ENCODE measurements around the gene LDLRAD4.

The LDLRAD4 gene

DNA sequence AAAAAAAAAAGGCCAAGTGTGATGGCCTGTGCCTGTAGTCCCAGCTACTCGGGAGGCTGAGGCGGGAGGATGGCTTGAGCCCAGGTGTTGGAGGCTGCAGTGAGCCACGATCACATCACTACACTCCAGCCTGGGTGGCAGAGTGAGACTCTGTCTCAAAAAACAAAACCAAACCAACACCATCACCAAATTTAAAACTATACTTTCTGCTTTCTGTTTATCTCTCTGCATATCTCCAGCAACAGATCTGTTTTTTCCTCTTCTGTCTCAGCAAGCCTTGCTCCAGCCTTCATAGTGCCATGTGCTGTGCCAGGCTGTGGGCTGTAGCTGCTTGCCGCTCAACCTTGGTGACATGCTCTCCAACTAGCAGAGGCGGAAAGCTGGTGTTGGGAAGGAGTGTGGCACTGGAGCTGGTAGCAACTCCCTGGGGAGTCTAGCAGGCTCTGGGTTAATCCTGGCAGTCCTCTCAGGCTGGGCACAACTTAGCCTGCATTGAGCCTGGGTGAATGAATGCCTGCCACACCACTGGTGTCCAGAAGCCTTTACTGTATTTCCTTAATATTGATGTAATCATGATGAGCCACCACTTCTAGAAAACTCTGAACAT, 204.1 kb downstream of the LDLRAD4 start:
- FAIRE-seq (no peak), DNase-seq (ENCODE audit: insufficient read length, low spot score) (no peak)
- TF ChIP-seq PAX5 (IDR thresholded peaks at IDR 0.05; ENCODE audit: insufficient read depth, low read length, severe bottlenecking) (no peak), TAF1 (IDR thresholded peaks at IDR 0.05; ENCODE audit: low read depth, low read length) (no peak), SPI1 (IDR thresholded peaks at IDR 0.05; ENCODE audit: low read depth, low read length) (no peak), POLR2A (IDR thresholded peaks at IDR 0.05; ENCODE audit: low read depth, low read length) (no peak), POU2F2 (IDR thresholded peaks at IDR 0.05; ENCODE audit: low read depth, low read length) (no peak), POLR2AphosphoS5 (IDR thresholded peaks at IDR 0.05; ENCODE audit: low read depth, low read length) (no peak)

GRCh38 chr18:13423352-13423751, 204.8 kb downstream of the LDLRAD4 start:
- TF ChIP-seq PAX5 (IDR thresholded peaks at IDR 0.05; ENCODE audit: insufficient read depth, low read length, severe bottlenecking) (no peak), POLR2AphosphoS5 (IDR thresholded peaks at IDR 0.05; ENCODE audit: low read depth, low read length) (no peak), TAF1 (IDR thresholded peaks at IDR 0.05; ENCODE audit: low read depth, low read length) (no peak), SPI1 (IDR thresholded peaks at IDR 0.05; ENCODE audit: low read depth, low read length) (no peak), POLR2A (IDR thresholded peaks at IDR 0.05; ENCODE audit: low read depth, low read length) (no peak), POU2F2 (IDR thresholded peaks at IDR 0.05; ENCODE audit: low read depth, low read length) (no peak)
- FAIRE-seq = no peak
- DNase-seq (ENCODE audit: insufficient read length, low spot score) = no peak

GRCh38 chr18:13424363-13424762, 205.8 kb downstream of the LDLRAD4 start:
- DNase-seq (ENCODE audit: insufficient read length, low spot score) (no peak), FAIRE-seq (no peak)
- TF ChIP-seq POLR2AphosphoS5 (IDR thresholded peaks at IDR 0.05; ENCODE audit: low read depth, low read length) (no peak), POU2F2 (IDR thresholded peaks at IDR 0.05; ENCODE audit: low read depth, low read length) (no peak), TAF1 (IDR thresholded peaks at IDR 0.05; ENCODE audit: low read depth, low read length) (no peak), PAX5 (IDR thresholded peaks at IDR 0.05; ENCODE audit: insufficient read depth, low read length, severe bottlenecking) (no peak), SPI1 (IDR thresholded peaks at IDR 0.05; ENCODE audit: low read depth, low read length) (no peak), POLR2A (IDR thresholded peaks at IDR 0.05; ENCODE audit: low read depth, low read length) (no peak)

- DNase-seq (ENCODE audit: insufficient read length, low spot score) = no peak
- no peak for FAIRE-seq
- no peak for TF ChIP-seq POLR2AphosphoS5 (IDR thresholded peaks at IDR 0.05; ENCODE audit: low read depth, low read length)
- no peak for TF ChIP-seq TAF1 (IDR thresholded peaks at IDR 0.05; ENCODE audit: low read depth, low read length)
- TF ChIP-seq POLR2A (IDR thresholded peaks at IDR 0.05; ENCODE audit: low read depth, low read length) = no peak
- TF ChIP-seq SPI1 (IDR thresholded peaks at IDR 0.05; ENCODE audit: low read depth, low read length) = no peak
- no peak for TF ChIP-seq POU2F2 (IDR thresholded peaks at IDR 0.05; ENCODE audit: low read depth, low read length)
- no peak for TF ChIP-seq PAX5 (IDR thresholded peaks at IDR 0.05; ENCODE audit: insufficient read depth, low read length, severe bottlenecking)
Measured at GRCh38 chr18:13425357-13426091, 207.0 kb downstream of the LDLRAD4 start.

DNA sequence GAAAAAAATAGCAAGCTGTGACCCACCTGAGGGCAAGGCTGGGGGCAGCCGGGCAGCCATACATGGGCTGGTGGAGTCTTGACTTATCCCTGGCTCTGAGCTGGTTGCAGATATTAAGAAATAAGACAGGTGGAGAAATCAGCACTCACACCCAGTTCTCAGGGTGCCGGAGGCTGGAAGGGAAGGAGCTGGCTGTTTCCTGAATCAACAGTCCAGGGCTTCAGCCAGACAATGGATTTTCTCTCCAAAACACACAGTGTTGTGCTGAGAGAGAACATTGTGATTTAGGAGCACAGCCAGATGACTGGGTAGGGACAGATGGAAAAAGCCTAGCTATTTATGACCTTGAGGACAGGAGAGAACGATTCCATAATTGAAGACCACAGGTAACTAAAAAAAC, 208.8 kb downstream of the LDLRAD4 start:
- FAIRE-seq (no peak), DNase-seq (ENCODE audit: insufficient read length, low spot score) (no peak)
- TF ChIP-seq POLR2AphosphoS5 (IDR thresholded peaks at IDR 0.05; ENCODE audit: low read depth, low read length) = no peak
- TF ChIP-seq SPI1 (IDR thresholded peaks at IDR 0.05; ENCODE audit: low read depth, low read length) = no peak
- no peak for TF ChIP-seq TAF1 (IDR thresholded peaks at IDR 0.05; ENCODE audit: low read depth, low read length)
- no peak for TF ChIP-seq POU2F2 (IDR thresholded peaks at IDR 0.05; ENCODE audit: low read depth, low read length)
- TF ChIP-seq POLR2A (IDR thresholded peaks at IDR 0.05; ENCODE audit: low read depth, low read length) = no peak
- TF ChIP-seq PAX5 (IDR thresholded peaks at IDR 0.05; ENCODE audit: insufficient read depth, low read length, severe bottlenecking) = no peak

GRCh38 chr18:13428319-13428718, 209.8 kb downstream of the LDLRAD4 start:
- DNase-seq (ENCODE audit: insufficient read length, low spot score) = no peak
- FAIRE-seq = no peak

GRCh38 chr18:13429016-13429415, 210.5 kb downstream of the LDLRAD4 start:
- no peak for DNase-seq (ENCODE audit: insufficient read length, low spot score)
- TF ChIP-seq PAX5 (IDR thresholded peaks at IDR 0.05; ENCODE audit: insufficient read depth, low read length, severe bottlenecking) (no peak), POU2F2 (IDR thresholded peaks at IDR 0.05; ENCODE audit: low read depth, low read length) (no peak), POLR2AphosphoS5 (IDR thresholded peaks at IDR 0.05; ENCODE audit: low read depth, low read length) (no peak), POLR2A (IDR thresholded peaks at IDR 0.05; ENCODE audit: low read depth, low read length) (no peak), SPI1 (IDR thresholded peaks at IDR 0.05; ENCODE audit: low read depth, low read length) (no peak)
- no peak for FAIRE-seq

More at GRCh38 chr18:13428319-13428718, 209.8 kb downstream of the LDLRAD4 start:
- TF ChIP-seq POLR2A (IDR thresholded peaks at IDR 0.05; ENCODE audit: low read depth, low read length) (no peak), PAX5 (IDR thresholded peaks at IDR 0.05; ENCODE audit: insufficient read depth, low read length, severe bottlenecking) (no peak), TAF1 (IDR thresholded peaks at IDR 0.05; ENCODE audit: low read depth, low read length) (no peak), SPI1 (IDR thresholded peaks at IDR 0.05; ENCODE audit: low read depth, low read length) (no peak), POU2F2 (IDR thresholded peaks at IDR 0.05; ENCODE audit: low read depth, low read length) (no peak), POLR2AphosphoS5 (IDR thresholded peaks at IDR 0.05; ENCODE audit: low read depth, low read length) (no peak)

GRCh38 chr18:13429884-13430510, 211.4 kb downstream of the LDLRAD4 start:
- TF ChIP-seq POLR2AphosphoS5 (IDR thresholded peaks at IDR 0.05; ENCODE audit: low read depth, low read length) = no peak
- no peak for TF ChIP-seq POLR2A (IDR thresholded peaks at IDR 0.05; ENCODE audit: low read depth, low read length)
- TF ChIP-seq SPI1 (IDR thresholded peaks at IDR 0.05; ENCODE audit: low read depth, low read length) = no peak
- no peak for TF ChIP-seq PAX5 (IDR thresholded peaks at IDR 0.05; ENCODE audit: insufficient read depth, low read length, severe bottlenecking)
- TF ChIP-seq POU2F2 (IDR thresholded peaks at IDR 0.05; ENCODE audit: low read depth, low read length) = no peak
- no peak for TF ChIP-seq TAF1 (IDR thresholded peaks at IDR 0.05; ENCODE audit: low read depth, low read length)
- DNase-seq (ENCODE audit: insufficient read length, low spot score) (no peak), FAIRE-seq (no peak)

DNA sequence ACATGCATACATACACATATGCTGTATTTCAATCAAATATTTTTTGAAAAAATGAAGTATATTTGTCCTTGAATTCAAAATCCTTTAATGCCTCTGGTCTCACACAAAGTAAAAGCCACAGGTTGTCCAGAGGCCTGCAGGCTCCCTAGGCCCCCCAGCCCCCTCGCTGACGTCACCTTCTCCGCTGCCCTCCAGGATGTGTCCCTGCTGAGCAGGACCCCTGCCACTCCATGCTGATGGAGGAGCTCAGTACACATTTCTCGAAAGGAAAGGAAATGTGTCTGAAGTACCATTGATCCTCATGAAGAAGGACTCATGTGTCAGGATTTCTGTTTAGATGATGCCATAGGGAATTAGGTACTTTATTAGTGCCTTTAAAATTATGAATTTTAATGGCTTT, 212.1 kb downstream of the LDLRAD4 start:
- no peak for FAIRE-seq
- no peak for TF ChIP-seq TAF1 (IDR thresholded peaks at IDR 0.05; ENCODE audit: low read depth, low read length)
- no peak for TF ChIP-seq POLR2AphosphoS5 (IDR thresholded peaks at IDR 0.05; ENCODE audit: low read depth, low read length)
- TF ChIP-seq POU2F2 (IDR thresholded peaks at IDR 0.05; ENCODE audit: low read depth, low read length) = no peak
- no peak for TF ChIP-seq POLR2A (IDR thresholded peaks at IDR 0.05; ENCODE audit: low read depth, low read length)
- no peak for TF ChIP-seq SPI1 (IDR thresholded peaks at IDR 0.05; ENCODE audit: low read depth, low read length)
- no peak for TF ChIP-seq PAX5 (IDR thresholded peaks at IDR 0.05; ENCODE audit: insufficient read depth, low read length, severe bottlenecking)
- DNase-seq (ENCODE audit: insufficient read length, low spot score) = no peak

Data from GM12891 (cell line).